ENCODE results near the gene ARHGEF7.
A peak's percentile ranks its signal among the peaks of the same experiment; 100 is the strongest.

ARHGEF7 gene

GRCh38 chr13:111202156-111202621 lies 87.1 kb downstream of the ARHGEF7 start:
- no peak for DNase-seq

- DNase-seq: no peak
These were observed 87.6 kb downstream of the ARHGEF7 start for GRCh38 chr13:111202745-111203144.

- no peak for DNase-seq
These were observed 88.8 kb downstream of the ARHGEF7 start for GRCh38 chr13:111203736-111204389.

- DNase-seq: no peak
These were observed 89.5 kb downstream of the ARHGEF7 start for GRCh38 chr13:111204438-111205177.

GRCh38 chr13:111206148-111206547 lies 91.0 kb downstream of the ARHGEF7 start:
- DNase-seq: no peak

GRCh38 chr13:111209613-111210012 lies 94.5 kb downstream of the ARHGEF7 start:
- no peak for DNase-seq

- no peak for DNase-seq
These were observed 95.0 kb downstream of the ARHGEF7 start for GRCh38 chr13:111210091-111210490.

GRCh38 chr13:111210544-111211469 lies 95.7 kb downstream of the ARHGEF7 start:
- DNase-seq: no peak

GRCh38 chr13:111211789-111212516 lies 96.8 kb downstream of the ARHGEF7 start:
- no peak for DNase-seq

- no peak for DNase-seq
These were observed 97.4 kb downstream of the ARHGEF7 start for GRCh38 chr13:111212517-111212873.

GRCh38 chr13:111213964-111214726 lies 99.0 kb downstream of the ARHGEF7 start:
- peak; percentile 75 for DNase-seq

- no peak for DNase-seq
These were observed 100.3 kb downstream of the ARHGEF7 start for GRCh38 chr13:111215081-111216047.

GRCh38 chr13:111216166-111216960 lies 101.3 kb downstream of the ARHGEF7 start:
- DNase-seq: no peak

- no peak for DNase-seq
These were observed 102.5 kb downstream of the ARHGEF7 start for GRCh38 chr13:111217641-111218040.

GRCh38 chr13:111219280-111219679 lies 104.2 kb downstream of the ARHGEF7 start:
- DNase-seq: no peak

- DNase-seq: no peak
These were observed 104.8 kb downstream of the ARHGEF7 start for GRCh38 chr13:111219950-111220349.

- DNase-seq: no peak
These were observed 110.1 kb downstream of the ARHGEF7 start for GRCh38 chr13:111225166-111225565.

- no peak for DNase-seq
These were observed 110.9 kb downstream of the ARHGEF7 start for GRCh38 chr13:111225810-111226546.

GRCh38 chr13:111227405-111227804 lies 112.3 kb downstream of the ARHGEF7 start:
- no peak for DNase-seq
